Measurements from ENCODE around the gene ASPSCR1.

DNA sequence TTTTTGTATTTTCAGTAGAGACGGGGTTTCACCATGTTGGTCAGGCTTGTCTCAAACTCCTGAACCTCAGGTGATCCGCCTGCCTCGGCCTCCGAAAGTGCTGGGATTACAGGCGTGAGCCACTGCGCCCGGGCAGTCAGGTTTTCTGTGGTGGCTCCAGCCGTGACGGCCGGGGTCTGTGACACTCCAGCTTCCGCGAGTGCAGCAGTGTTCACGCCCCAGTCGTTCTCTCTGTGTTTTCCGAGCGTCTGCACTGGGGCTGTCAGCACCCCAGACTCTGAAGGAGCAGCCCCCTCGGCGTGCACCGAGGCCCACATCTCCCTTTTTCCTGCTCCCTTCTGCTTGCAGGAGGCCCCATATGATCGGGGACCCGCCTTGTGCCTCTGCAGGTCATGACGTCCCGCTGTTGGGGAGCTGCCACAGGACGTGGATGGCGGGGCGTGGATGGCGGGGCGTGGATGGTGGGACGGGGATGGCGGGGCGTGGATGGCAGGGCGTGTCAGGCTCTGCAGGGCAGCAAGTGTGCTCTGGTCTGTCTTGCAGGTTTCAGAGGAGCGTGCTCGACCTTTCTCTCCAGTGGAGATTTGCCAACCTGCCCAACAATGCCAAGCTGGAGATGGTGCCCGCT is 5.7 kb downstream of the ASPSCR1 start:
- TF ChIP-seq, protein P1, sequence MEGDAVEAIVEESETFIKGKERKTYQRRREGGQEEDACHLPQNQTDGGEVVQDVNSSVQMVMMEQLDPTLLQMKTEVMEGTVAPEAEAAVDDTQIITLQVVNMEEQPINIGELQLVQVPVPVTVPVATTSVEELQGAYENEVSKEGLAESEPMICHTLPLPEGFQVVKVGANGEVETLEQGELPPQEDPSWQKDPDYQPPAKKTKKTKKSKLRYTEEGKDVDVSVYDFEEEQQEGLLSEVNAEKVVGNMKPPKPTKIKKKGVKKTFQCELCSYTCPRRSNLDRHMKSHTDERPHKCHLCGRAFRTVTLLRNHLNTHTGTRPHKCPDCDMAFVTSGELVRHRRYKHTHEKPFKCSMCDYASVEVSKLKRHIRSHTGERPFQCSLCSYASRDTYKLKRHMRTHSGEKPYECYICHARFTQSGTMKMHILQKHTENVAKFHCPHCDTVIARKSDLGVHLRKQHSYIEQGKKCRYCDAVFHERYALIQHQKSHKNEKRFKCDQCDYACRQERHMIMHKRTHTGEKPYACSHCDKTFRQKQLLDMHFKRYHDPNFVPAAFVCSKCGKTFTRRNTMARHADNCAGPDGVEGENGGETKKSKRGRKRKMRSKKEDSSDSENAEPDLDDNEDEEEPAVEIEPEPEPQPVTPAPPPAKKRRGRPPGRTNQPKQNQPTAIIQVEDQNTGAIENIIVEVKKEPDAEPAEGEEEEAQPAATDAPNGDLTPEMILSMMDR (IDR thresholded peaks at IDR 0.05) = no peak
- no peak for TF ChIP-seq POLR2AphosphoS5 (IDR thresholded peaks at IDR 0.05)
